Right lobe of liver (tissue), 4 donors: ENCODE data around the gene TPRKB.
"Not testable (repeated sequence)": the region's sequence is repeated elsewhere in the genome, so short reads cannot be mapped to it uniquely, and the experiment has no call there.

Experiments
- POLR2A ChIP-seq: fragments of 450-650 bp; IDR thresholded peaks from one replicate; pipeline ENCODE4 v1.6.1; 2017; ENCODE audit warnings: antibody characterized with exemption, mild to moderate bottlenecking
- TF ChIP-seq, protein P1 (sequence below), 4 donors: fragments of 200-600 bp in 3 of 4; fragments of 450-650 bp in 1 of 4; IDR thresholded peaks; one replicate each; pipeline versions ENCODE4 v1.5.1 to v1.8.0; 2016 to 2022; ENCODE audit warnings: antibody characterized with exemption in 4 of 4, mild to moderate bottlenecking in 2 of 4
- donor health status: DM: no; HTN: no; CAD: no.
- donor health status: DM: no; HTN: no; CAD: no.
- donor health status: DM: no; HTN: yes; CAD: no.

GRCh38 chr2:73783402-73783801, 46.3 kb upstream of the TPRKB start:
- TF ChIP-seq, protein P1, sequence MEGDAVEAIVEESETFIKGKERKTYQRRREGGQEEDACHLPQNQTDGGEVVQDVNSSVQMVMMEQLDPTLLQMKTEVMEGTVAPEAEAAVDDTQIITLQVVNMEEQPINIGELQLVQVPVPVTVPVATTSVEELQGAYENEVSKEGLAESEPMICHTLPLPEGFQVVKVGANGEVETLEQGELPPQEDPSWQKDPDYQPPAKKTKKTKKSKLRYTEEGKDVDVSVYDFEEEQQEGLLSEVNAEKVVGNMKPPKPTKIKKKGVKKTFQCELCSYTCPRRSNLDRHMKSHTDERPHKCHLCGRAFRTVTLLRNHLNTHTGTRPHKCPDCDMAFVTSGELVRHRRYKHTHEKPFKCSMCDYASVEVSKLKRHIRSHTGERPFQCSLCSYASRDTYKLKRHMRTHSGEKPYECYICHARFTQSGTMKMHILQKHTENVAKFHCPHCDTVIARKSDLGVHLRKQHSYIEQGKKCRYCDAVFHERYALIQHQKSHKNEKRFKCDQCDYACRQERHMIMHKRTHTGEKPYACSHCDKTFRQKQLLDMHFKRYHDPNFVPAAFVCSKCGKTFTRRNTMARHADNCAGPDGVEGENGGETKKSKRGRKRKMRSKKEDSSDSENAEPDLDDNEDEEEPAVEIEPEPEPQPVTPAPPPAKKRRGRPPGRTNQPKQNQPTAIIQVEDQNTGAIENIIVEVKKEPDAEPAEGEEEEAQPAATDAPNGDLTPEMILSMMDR (IDR thresholded peaks at IDR 0.05): not testable (repeated sequence)
- TF ChIP-seq POLR2A: not testable (repeated sequence)
